ENCODE measurements around the gene KLRF2. TPM values are rescaled to one million over a fixed set of nuclear protein-coding genes. Genes with fewer than 3 reads are reported as not detected.

Gene KLRF2
- total and polyA plus RNA-seq, 2 experiments from 2014 or later: not detected

- H3K27me3 ChIP-seq: no peaks in the 10 kb centered on the region
- no peaks in the 10 kb centered on the region for H3K4me1 ChIP-seq (ENCODE audit: low read depth)
- H3K27ac ChIP-seq: no peak overlapping the region
- TF ChIP-seq CTCF (IDR thresholded peaks at IDR 0.05; ENCODE audit: low read depth, low read length): no peak
- no peak overlapping the region for H3K4me3 ChIP-seq
- H3K36me3 ChIP-seq: no peaks in the 10 kb centered on the region
- DNase-seq (ENCODE audit: low read depth in 1 of 2, low spot score in 1 of 2): no peak
- H3K9me3 ChIP-seq (ENCODE audit: low read depth): no peaks in the 10 kb centered on the region
These were observed 29.6 kb downstream of the KLRF2 start for GRCh38 chr12:9910716-9911421.

- DNase-seq (ENCODE audit: low read depth in 1 of 2, low spot score in 1 of 2): no peak
- no peaks in the 10 kb centered on the region for H3K36me3 ChIP-seq
- no peak overlapping the region for H3K27ac ChIP-seq
- H3K27me3 ChIP-seq: no peaks in the 10 kb centered on the region
- no peaks in the 10 kb centered on the region for H3K9me3 ChIP-seq (ENCODE audit: low read depth)
- no peak for TF ChIP-seq CTCF (IDR thresholded peaks at IDR 0.05; ENCODE audit: low read depth, low read length)
- no peak overlapping the region for H3K4me3 ChIP-seq
- H3K4me1 ChIP-seq (ENCODE audit: low read depth): no peaks in the 10 kb centered on the region
These were observed 30.4 kb downstream of the KLRF2 start for GRCh38 chr12:9911708-9912107.

- H3K9me3 ChIP-seq (ENCODE audit: low read depth): no peaks in the 10 kb centered on the region
These were observed 38.2 kb downstream of the KLRF2 start for GRCh38 chr12:9919443-9919842.

GRCh38 chr12:9920451-9920850, 39.2 kb downstream of the KLRF2 start:
- no peaks in the 10 kb centered on the region for H3K27me3 ChIP-seq
- no peaks in the 10 kb centered on the region for H3K4me1 ChIP-seq (ENCODE audit: low read depth)
- no peaks in the 10 kb centered on the region for H3K36me3 ChIP-seq
- no peak overlapping the region for H3K4me3 ChIP-seq
- H3K27ac ChIP-seq: no peak overlapping the region
- no peak for TF ChIP-seq CTCF (IDR thresholded peaks at IDR 0.05; ENCODE audit: low read depth, low read length)
- H3K9me3 ChIP-seq (ENCODE audit: low read depth): no peaks in the 10 kb centered on the region
- no peak for DNase-seq (ENCODE audit: low read depth in 1 of 2, low spot score in 1 of 2)

More at GRCh38 chr12:9919443-9919842, 38.2 kb downstream of the KLRF2 start:
- no peaks in the 10 kb centered on the region for H3K27me3 ChIP-seq
- no peak for TF ChIP-seq CTCF (IDR thresholded peaks at IDR 0.05; ENCODE audit: low read depth, low read length)
- no peak for DNase-seq (ENCODE audit: low read depth in 1 of 2, low spot score in 1 of 2)
- no peaks in the 10 kb centered on the region for H3K36me3 ChIP-seq
- H3K4me3 ChIP-seq: no peak overlapping the region
- H3K27ac ChIP-seq: no peak overlapping the region
- no peaks in the 10 kb centered on the region for H3K4me1 ChIP-seq (ENCODE audit: low read depth)

GRCh38 chr12:9922429-9922828, 41.1 kb downstream of the KLRF2 start:
- H3K27ac ChIP-seq: no peak overlapping the region
- H3K36me3 ChIP-seq: no peaks in the 10 kb centered on the region
- no peak for DNase-seq (ENCODE audit: low read depth in 1 of 2, low spot score in 1 of 2)
- no peak overlapping the region for H3K4me3 ChIP-seq
- no peak for TF ChIP-seq CTCF (IDR thresholded peaks at IDR 0.05; ENCODE audit: low read depth, low read length)
- H3K9me3 ChIP-seq (ENCODE audit: low read depth): no peaks in the 10 kb centered on the region
- H3K4me1 ChIP-seq (ENCODE audit: low read depth): no peaks in the 10 kb centered on the region
- no peaks in the 10 kb centered on the region for H3K27me3 ChIP-seq

Measured in cardiac muscle cell (in vitro differentiated cells and primary cell).